HG03196 (cell line): ENCODE results near the gene SLC25A51.
"Not testable (repeated sequence)": the region's sequence is repeated elsewhere in the genome, so short reads cannot be mapped to it uniquely, and the experiment has no call there.

ENCODE experiments used
- ATAC-seq: cut with Tn5 transposase; IDR thresholded peaks from one replicate; pipeline ENCODE4 v1.9.1; 2021; ENCODE audit not compliant: unreplicated experiment

SLC25A51 gene

GRCh38 chr9:37920471-37921167 lies 16.7 kb upstream of the SLC25A51 start:
- ATAC-seq: no peak

- ATAC-seq: no peak
These were observed 16.0 kb upstream of the SLC25A51 start for GRCh38 chr9:37919956-37920335.

- no peak for ATAC-seq
These were observed 15.5 kb upstream of the SLC25A51 start for GRCh38 chr9:37919246-37919955.

- ATAC-seq: no peak
These were observed 14.8 kb upstream of the SLC25A51 start for GRCh38 chr9:37918665-37919170.

GRCh38 chr9:37917801-37918664 lies 14.1 kb upstream of the SLC25A51 start:
- no peak for ATAC-seq

- ATAC-seq: no peak
These were observed 13.4 kb upstream of the SLC25A51 start for GRCh38 chr9:37917313-37917731.

GRCh38 chr9:37916471-37917312 lies 12.8 kb upstream of the SLC25A51 start:
- ATAC-seq: no peak

GRCh38 chr9:37915911-37916470 lies 12.1 kb upstream of the SLC25A51 start:
- no peak for ATAC-seq

GRCh38 chr9:37914701-37915358 lies 10.9 kb upstream of the SLC25A51 start:
- ATAC-seq: no peak

GRCh38 chr9:37914154-37914551 lies 10.2 kb upstream of the SLC25A51 start:
- ATAC-seq: no peak

- ATAC-seq: no peak
These were observed 9.7 kb upstream of the SLC25A51 start for GRCh38 chr9:37913480-37914153.

- no peak for ATAC-seq
These were observed 7.3 kb upstream of the SLC25A51 start for GRCh38 chr9:37911271-37911681.

GRCh38 chr9:37910271-37910670 lies 6.3 kb upstream of the SLC25A51 start:
- ATAC-seq: no peak

- ATAC-seq: not testable (repeated sequence)
These were observed 5.9 kb upstream of the SLC25A51 start for GRCh38 chr9:37909836-37910235.

GRCh38 chr9:37909326-37909725 lies 5.4 kb upstream of the SLC25A51 start:
- ATAC-seq: no peak

GRCh38 chr9:37908698-37909186 lies 4.8 kb upstream of the SLC25A51 start:
- ATAC-seq: no peak

GRCh38 chr9:37908283-37908682 lies 4.4 kb upstream of the SLC25A51 start:
- ATAC-seq: no peak

- ATAC-seq: no peak
These were observed 2.6 kb upstream of the SLC25A51 start for GRCh38 chr9:37906312-37907239.
